ACC112 (cell line): Measurements from ENCODE around the gene BUD13.

Experiments
- H2AFZ ChIP-seq: fragments of 200-600 bp; sonication (generic); one replicate; pipeline ENCODE4 v1.6.0; 2017; ENCODE audit warnings: antibody characterized with exemption, low read length; ENCODE audit not compliant: unreplicated experiment
- H3K27ac ChIP-seq: fragments of 200-600 bp; sonication (generic); 2 replicates; pipeline ENCODE4 v1.5.1; 2014; ENCODE audit warnings: low read depth, mild to moderate bottlenecking, antibody characterized with exemption, low read length, moderate library complexity
- H3K27me3 ChIP-seq: fragments of 200-600 bp; sonication (generic); 2 replicates; pipeline ENCODE4 v1.6.1; 2014; ENCODE audit warnings: mild to moderate bottlenecking, antibody characterized with exemption, low read length, moderate library complexity, mixed read lengths; ENCODE audit not compliant: insufficient read depth
- H3K36me3 ChIP-seq: fragments of 200-600 bp; sonication (generic); 2 replicates; pipeline ENCODE4 v1.6.1; 2016; ENCODE audit warnings: mild to moderate bottlenecking, antibody characterized with exemption, low read length, moderate library complexity, mixed read lengths; ENCODE audit not compliant: insufficient read depth
- H3K4me1 ChIP-seq: fragments of 200-600 bp; sonication (generic); one replicate; pipeline ENCODE4 v1.6.1; 2016; ENCODE audit warnings: low read length, mixed read lengths; ENCODE audit not compliant: insufficient read depth, unreplicated experiment, control insufficient read depth
- H3K4me3 ChIP-seq: fragments of 200-600 bp; sonication (generic); 2 replicates; pipeline ENCODE4 v1.5.1; 2014; ENCODE audit warnings: mild to moderate bottlenecking, low read depth, low read length
- H3K79me2 ChIP-seq: fragments of 200-600 bp; sonication (generic); one replicate; pipeline ENCODE4 v1.6.0; 2016; ENCODE audit warnings: low read length; ENCODE audit not compliant: control insufficient read depth, unreplicated experiment, insufficient read depth

Gene BUD13

DNA sequence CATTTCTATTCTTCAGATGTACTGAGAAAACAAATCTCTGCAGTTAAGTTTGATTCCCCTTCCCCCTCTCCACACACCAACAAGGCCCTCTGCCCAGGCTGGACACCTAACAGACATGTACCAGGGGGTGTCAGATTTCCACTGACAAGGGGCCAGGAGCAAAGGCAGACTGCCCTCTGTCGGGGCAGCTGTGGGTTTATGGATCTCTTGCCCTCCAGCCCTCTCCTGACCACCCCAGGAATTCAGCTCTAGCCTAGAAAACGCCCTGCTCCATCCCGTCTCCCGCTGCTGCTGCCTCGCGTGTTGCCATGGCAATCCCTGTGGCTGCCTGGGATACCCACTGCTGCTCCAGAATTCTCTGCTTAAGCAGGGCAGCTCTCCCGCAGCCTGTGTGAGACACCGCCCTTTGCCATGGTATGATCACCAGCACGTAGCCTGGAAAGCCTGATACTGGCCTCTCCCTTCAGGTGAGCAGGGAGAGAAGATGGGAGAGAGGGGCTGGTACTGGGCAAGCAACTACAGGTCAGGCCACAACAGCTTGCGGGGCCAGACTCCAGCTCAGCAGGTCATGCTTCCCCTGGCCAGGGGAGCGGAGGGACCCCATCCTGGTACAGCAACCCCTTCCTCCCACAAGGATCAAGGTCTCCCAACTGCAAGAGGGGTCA, 41.6 kb downstream of the BUD13 start:
- H2AFZ ChIP-seq: no peak overlapping the region
- H3K27ac ChIP-seq: no peak overlapping the region
- H3K27me3 ChIP-seq: no peaks in the 10 kb centered on the region
- H3K4me1 ChIP-seq: peaks cover 4% of the 10 kb centered on the region
- no peaks in the 10 kb centered on the region for H3K79me2 ChIP-seq
- H3K4me3 ChIP-seq: no peak overlapping the region
- no peaks in the 10 kb centered on the region for H3K36me3 ChIP-seq

DNA sequence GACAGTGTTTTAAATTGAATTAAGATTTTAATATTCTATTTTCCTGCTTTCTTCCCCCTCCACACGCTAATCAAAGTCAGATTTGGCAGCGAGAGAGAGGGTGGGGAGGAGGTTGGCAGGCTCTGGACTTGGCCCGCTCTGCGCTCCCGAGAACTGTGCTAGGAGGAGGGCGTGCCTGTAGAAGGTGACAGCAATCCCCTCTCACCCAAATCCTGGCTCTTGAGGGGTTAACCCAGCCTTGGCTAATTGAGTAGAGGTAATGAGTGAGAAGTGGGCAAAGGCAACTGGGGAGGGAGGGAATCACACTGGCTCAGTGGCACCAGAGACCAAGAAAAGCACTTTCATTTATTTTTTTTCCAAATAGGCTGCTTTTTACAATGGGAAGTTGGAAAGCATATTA, 42.2 kb downstream of the BUD13 start:
- no peaks in the 10 kb centered on the region for H3K27me3 ChIP-seq

DNA sequence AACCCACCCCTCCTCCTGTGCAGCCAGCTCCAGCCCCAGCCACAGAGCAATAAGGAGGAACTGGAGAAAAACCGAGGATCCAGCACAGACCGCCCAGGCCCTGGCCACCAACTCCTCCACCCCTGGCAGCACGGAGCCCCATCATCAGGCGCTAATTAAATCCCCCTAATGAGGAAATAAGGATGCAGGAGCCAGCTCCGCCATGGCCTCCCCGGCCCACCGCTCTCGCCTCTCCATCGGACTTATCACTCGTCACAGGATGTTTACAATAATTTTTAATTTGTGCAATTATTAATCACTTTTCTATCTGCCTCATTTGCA, 42.6 kb downstream of the BUD13 start:
- peaks cover 14% of the 10 kb centered on the region for H3K4me1 ChIP-seq

More for the DNA sequence above, 42.2 kb downstream of the BUD13 start:
- Histone ChIP-seq H3K4me1 (peaks cover 11% of the 10 kb centered on the region), H3K4me3 (no peak overlapping the region), H3K36me3 (no peaks in the 10 kb centered on the region), H3K79me2 (no peaks in the 10 kb centered on the region), H3K27ac (no peak overlapping the region), H2AFZ (no peak overlapping the region)

DNA sequence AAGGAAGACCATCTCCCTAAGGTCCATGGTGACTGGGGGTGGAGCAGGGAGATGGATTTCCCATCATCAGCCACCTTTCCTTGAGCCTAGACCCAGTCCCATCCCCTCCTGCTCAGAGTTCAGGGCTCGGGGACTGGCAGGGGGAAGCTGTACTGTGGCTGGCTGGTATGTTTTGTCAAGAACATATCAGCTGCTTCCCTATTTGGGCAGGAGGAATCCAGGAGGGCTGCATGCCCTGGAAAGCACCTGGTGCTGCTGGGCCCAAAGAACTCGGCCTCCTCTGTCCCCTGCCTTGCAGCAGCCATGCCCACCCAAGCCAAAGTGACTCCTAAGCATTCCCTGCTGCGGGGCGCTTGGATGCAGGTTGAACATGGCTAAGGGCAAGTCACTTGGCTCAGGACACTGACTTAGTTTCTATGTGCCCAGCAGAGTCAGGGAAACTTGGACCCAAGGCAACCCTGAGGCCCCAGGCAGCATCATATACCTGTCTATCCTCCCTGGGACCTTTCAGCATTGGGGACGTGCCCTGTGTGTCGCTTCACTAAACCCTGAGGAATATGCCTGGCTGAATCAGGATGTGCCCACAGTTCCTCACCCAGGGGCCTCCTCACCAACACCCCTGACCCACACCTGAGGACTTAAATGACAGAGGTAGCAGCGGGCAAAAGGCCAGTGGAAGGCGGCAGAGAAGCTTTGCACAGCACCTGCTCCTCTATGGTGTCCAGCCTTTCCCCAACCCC, 43.1 kb downstream of the BUD13 start:
- no peaks in the 10 kb centered on the region for H3K36me3 ChIP-seq
- no peaks in the 10 kb centered on the region for H3K27me3 ChIP-seq
- no peak overlapping the region for H3K4me3 ChIP-seq
- H3K4me1 ChIP-seq: peaks cover 14% of the 10 kb centered on the region
- no peak overlapping the region for H3K27ac ChIP-seq
- no peaks in the 10 kb centered on the region for H3K79me2 ChIP-seq
- H2AFZ ChIP-seq: no peak overlapping the region

More for the DNA sequence above, 42.6 kb downstream of the BUD13 start:
- Histone ChIP-seq H2AFZ (no peak overlapping the region), H3K27me3 (no peaks in the 10 kb centered on the region), H3K4me3 (no peak overlapping the region), H3K36me3 (no peaks in the 10 kb centered on the region), H3K27ac (no peak overlapping the region), H3K79me2 (no peaks in the 10 kb centered on the region)

DNA sequence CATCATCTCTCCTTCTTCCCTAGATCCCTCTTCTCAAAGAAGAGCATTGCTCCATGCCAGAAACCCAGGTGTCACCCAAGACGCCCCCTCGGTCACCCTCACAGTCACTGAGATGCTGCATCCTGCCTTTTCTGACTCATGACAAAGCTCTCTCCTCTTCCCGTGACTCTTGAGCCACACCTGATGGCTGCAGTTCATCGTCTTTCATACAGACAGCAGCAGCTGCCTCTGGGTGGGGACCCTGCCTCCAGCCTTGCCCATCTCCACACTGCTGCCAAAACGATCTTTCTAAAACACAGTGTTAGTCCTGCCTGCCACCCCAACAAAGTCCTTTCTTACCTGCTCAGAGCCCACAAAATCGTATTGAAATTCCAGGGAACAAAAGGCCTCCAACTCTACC, 44.8 kb downstream of the BUD13 start:
- Histone ChIP-seq H3K79me2 (no peaks in the 10 kb centered on the region), H3K27me3 (no peaks in the 10 kb centered on the region), H3K4me3 (no peak overlapping the region), H3K36me3 (no peaks in the 10 kb centered on the region), H3K4me1 (peaks cover 14% of the 10 kb centered on the region), H2AFZ (no peak overlapping the region), H3K27ac (no peak overlapping the region)

DNA sequence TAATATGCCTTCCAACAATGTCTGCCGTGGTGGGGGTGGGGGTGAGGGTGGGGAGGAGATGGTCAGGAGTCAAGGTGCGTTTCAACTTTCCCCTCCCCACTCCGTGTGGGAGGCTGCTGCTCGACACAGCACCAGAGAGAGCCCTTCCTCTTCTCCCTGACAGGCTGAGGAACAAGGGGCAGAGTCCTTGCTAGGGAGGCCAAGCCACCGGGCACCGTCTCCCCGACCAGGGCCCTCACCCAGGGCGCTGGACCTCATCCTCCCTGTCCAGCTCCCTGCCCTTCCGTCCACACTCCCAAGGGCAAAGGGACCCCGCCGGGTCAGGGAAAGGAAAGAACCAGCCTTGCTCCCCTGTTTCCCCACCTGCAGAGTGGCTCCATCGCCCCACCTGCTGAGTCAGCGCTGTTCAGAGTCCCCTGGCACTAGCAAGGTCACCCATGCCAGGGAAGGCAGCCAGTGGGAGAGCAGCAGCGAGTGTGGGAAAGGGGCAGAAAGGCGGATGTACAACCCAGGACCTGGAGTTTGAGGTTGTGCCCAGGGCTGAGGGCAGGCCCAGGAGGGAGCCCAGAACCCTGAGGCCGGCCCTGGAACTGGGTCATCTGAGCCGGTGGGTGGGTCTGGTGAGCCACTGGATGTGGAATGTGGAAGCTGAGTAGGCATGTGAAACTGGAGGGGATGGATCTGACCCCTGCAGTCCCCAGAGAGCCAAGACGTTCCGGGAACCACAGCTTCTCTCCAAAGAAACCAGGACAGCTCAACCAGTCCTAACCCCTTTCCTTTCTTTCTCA, 47.2 kb downstream of the BUD13 start:
- H3K36me3 ChIP-seq: no peaks in the 10 kb centered on the region
- peaks cover 14% of the 10 kb centered on the region for H3K4me1 ChIP-seq
- no peak overlapping the region for H3K27ac ChIP-seq
- no peak overlapping the region for H2AFZ ChIP-seq
- H3K79me2 ChIP-seq: no peaks in the 10 kb centered on the region
- H3K27me3 ChIP-seq: no peaks in the 10 kb centered on the region
- 0 out of 2 replicates have a peak overlapping the region, but pooled peaks have one; percentile 12 for H3K4me3 ChIP-seq

DNA sequence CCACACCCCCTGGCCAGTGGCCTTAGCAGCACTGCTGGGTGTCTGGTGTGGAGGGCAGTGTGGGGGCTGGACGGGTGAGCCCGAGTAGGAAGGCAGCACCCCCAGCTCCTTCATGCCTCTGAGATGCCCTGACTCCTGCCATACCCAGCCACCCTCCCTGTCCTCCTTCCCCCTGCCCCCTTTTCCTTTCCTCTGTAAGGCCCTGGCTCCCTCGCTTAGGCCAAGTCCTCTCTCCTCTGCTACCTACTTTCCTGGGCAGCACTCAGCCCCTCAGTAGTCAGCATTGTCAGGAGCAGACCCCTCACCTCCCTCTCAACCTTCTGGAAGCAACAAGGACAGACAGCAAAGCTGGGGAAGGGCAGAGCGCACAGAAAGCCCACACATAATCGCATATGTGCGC, 48.0 kb downstream of the BUD13 start:
- no peak overlapping the region for H2AFZ ChIP-seq

DNA sequence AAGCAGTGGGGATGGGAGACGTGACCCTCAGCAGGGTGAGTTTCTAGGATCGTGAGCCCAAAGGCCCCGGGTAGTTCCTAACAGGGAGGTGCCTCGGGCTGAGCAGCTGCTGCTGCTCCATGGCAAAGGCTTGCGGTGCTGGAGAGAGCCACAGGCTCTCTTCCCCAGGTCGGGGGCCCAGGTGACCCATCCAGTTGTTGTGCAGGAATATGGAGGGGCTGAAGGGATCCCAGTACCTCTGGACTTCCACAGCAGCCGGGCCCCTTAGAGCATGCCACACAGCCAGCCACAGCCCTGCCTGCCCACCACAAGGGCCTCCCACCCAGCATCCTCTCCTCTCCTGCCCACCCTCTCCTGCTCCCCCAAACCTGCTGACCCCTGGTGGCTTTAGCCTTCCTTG, 49.3 kb downstream of the BUD13 start:
- Histone ChIP-seq H3K79me2 (no peaks in the 10 kb centered on the region), H3K36me3 (no peaks in the 10 kb centered on the region), H3K4me3 (no peak overlapping the region), H3K4me1 (peaks cover 14% of the 10 kb centered on the region), H3K27me3 (no peaks in the 10 kb centered on the region), H3K27ac (no peak overlapping the region), H2AFZ (no peak overlapping the region)

More for the DNA sequence above, 48.0 kb downstream of the BUD13 start:
- Histone ChIP-seq H3K4me3 (no peak overlapping the region), H3K79me2 (no peaks in the 10 kb centered on the region), H3K27me3 (no peaks in the 10 kb centered on the region), H3K27ac (no peak overlapping the region), H3K36me3 (no peaks in the 10 kb centered on the region), H3K4me1 (peaks cover 14% of the 10 kb centered on the region)

DNA sequence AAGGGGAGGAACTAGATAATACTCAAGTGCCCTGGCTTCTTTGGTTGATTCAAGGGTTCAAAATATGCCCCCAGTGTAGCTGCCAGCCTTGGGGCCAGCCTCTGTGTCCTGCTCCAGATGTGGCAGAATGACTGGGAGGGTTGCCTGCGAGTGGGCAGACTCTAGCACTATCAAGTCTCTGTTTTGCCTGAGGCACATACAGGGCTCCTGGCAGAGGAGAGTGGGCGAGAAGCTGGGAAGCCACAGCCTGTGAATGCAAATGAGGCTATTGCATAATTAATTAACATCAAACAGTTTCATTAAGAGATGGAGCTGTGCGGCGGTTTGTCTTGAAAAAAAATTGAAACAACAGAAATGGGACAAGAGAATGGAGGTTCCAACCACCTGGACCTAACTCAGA, 50.8 kb downstream of the BUD13 start:
- H3K27me3 ChIP-seq: no peaks in the 10 kb centered on the region
- H3K27ac ChIP-seq: no peak overlapping the region
- no peak overlapping the region for H2AFZ ChIP-seq
- no peaks in the 10 kb centered on the region for H3K79me2 ChIP-seq
- H3K4me1 ChIP-seq: peaks cover 14% of the 10 kb centered on the region
- no peak overlapping the region for H3K4me3 ChIP-seq
- H3K36me3 ChIP-seq: no peaks in the 10 kb centered on the region

DNA sequence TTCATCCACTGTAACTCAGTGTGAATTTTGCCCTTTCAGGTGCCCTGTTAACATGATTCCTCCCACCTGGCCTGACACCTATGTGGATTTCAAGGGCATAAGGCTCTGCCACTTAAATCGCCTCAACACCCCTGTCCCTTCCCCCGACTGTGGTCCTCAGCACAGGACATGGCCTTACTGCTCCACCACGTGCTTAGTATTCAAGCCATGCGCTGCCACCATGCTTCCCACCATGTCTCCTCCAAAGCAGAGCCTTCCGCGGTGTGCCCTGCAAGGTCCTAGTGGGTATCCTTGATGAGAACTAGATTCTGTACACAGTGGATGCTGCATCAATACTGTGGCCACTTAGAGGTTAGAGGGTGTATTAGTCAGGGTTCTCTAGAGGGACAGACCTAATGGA, 51.9 kb downstream of the BUD13 start:
- no peak overlapping the region for H2AFZ ChIP-seq
- no peaks in the 10 kb centered on the region for H3K27me3 ChIP-seq
- H3K4me1 ChIP-seq: peaks cover 6% of the 10 kb centered on the region
- no peaks in the 10 kb centered on the region for H3K79me2 ChIP-seq
- H3K4me3 ChIP-seq: no peak overlapping the region
- H3K27ac ChIP-seq: no peak overlapping the region
- H3K36me3 ChIP-seq: no peaks in the 10 kb centered on the region
